Measurements from ENCODE around the gene IP6K2.

- TF ChIP-seq CTCF (conservative IDR thresholded peaks at IDR 0.05 in 1 of 2, IDR thresholded peaks at IDR 0.05 in 1 of 2; ENCODE audit: extremely low read depth in 1 of 2, insufficient read depth in 1 of 2, low read depth in 1 of 2, low read length in 2 of 2) (no peak), EZH2 (IDR thresholded peaks at IDR 0.05; ENCODE audit: borderline replicate concordance, low read length) (no peak)
These were observed 18.1 kb downstream of the IP6K2 start for GRCh38 chr3:48698891-48699290.

Measured in mammary epithelial cell (primary cell).